A673 (cell line): Measurements from ENCODE around the gene ITPR2. TPM values are rescaled to one million over a fixed set of nuclear protein-coding genes. Genes with fewer than 3 reads are reported as not detected.
A peak's percentile ranks its signal among the peaks of the same experiment; 100 is the strongest.

ENCODE experiments used
- BruUV-seq: library from RNA; stranded (reverse); fragments of 400-500 nt; replicated peaks from 2 replicates; lab custom pipeline; 2021; lab: Mats Ljungman, UMichigan
- CTCF ChIA-PET: fragments of 300-600 bp; sonication (Branson Sonifier 250); formaldehyde crosslinking; loops from one replicate; lab custom pipeline; 2022; ENCODE audit warnings: antibody characterized with exemption; lab: Charles Lee
- POLR2A ChIA-PET: fragments of 300-600 bp; sonication (Branson Sonifier 250); formaldehyde crosslinking; loops from one replicate; lab custom pipeline; 2022; ENCODE audit warnings: antibody characterized with exemption; ENCODE audit not compliant: low non-redundant PET; lab: Charles Lee
- DNase-seq: peaks from one replicate; pipeline ENCODE4 v3.0.0-alpha.2; 2015; ENCODE audit warnings: low spot score
- H3K27ac ChIP-seq: fragments of 200-600 bp; sonication (generic); 2 replicates; pipeline ENCODE4 v1.5.1; 2016; ENCODE audit warnings: mixed run types, low read depth, mild to moderate bottlenecking, mixed read lengths, antibody characterized with exemption, low read length; ENCODE audit not compliant: poor library complexity, severe bottlenecking
- H3K27me3 ChIP-seq: fragments of 200-600 bp; sonication (generic); replicated peaks from 2 replicates; pipeline ENCODE4 v1.6.1; 2017; ENCODE audit warnings: mixed run types, low read depth, mild to moderate bottlenecking, mixed read lengths, antibody characterized with exemption, low read length; ENCODE audit not compliant: insufficient read depth, poor library complexity
- H3K36me3 ChIP-seq: fragments of 200-600 bp; sonication (generic); 2 replicates; pipeline ENCODE4 v1.6.1; 2016; ENCODE audit warnings: mixed run types, mild to moderate bottlenecking, mixed read lengths, antibody characterized with exemption, low read length; ENCODE audit not compliant: insufficient read depth, poor library complexity, severe bottlenecking
- H3K4me1 ChIP-seq: fragments of 200-600 bp; sonication (generic); 2 replicates; pipeline ENCODE4 v1.6.1; 2017; ENCODE audit warnings: mixed run types, mild to moderate bottlenecking, mixed read lengths, antibody characterized with exemption, low read length; ENCODE audit not compliant: insufficient read depth, poor library complexity, severe bottlenecking
- H3K4me3 ChIP-seq: fragments of 200-600 bp; sonication (generic); 2 replicates; pipeline ENCODE4 v1.5.1; 2016; ENCODE audit warnings: low read depth, mixed run types, mild to moderate bottlenecking, mixed read lengths, low read length; ENCODE audit not compliant: poor library complexity, severe bottlenecking
- H3K9me3 ChIP-seq: fragments of 200-600 bp; sonication (generic); 2 replicates; pipeline ENCODE4 v1.6.1; 2016; ENCODE audit warnings: mixed run types, low read depth, mild to moderate bottlenecking, mixed read lengths, antibody characterized with exemption, low read length; ENCODE audit not compliant: poor library complexity, severe bottlenecking
- CTCF ChIP-seq: fragments of 300-800, 200-600 bp; sonication (generic); conservative IDR thresholded peaks from 2 replicates; pipeline ENCODE4 v1.5.1; 2017; ENCODE audit warnings: low read depth, mild to moderate bottlenecking, antibody characterized with exemption, low read length, moderate library complexity, mixed read lengths
- EZH2 ChIP-seq: fragments of 200-600 bp; sonication (generic); IDR thresholded peaks from 2 replicates; pipeline ENCODE4 v1.6.1; 2017; ENCODE audit warnings: borderline replicate concordance, low read depth, mild to moderate bottlenecking, mixed read lengths, antibody characterized with exemption, low read length; ENCODE audit not compliant: poor library complexity, severe bottlenecking
- intact Hi-C: fragments of 100-400 bp; cut with micrococcal nuclease; formaldehyde crosslinking; loops from one replicate; pipeline ENCODE4 v1.10.0; 2022; ENCODE audit not compliant: unreplicated experiment
- total RNA-seq: library from RNA; stranded (reverse); gene quantifications from 2 replicates; pipeline ENCODE4 v1.2.3, GENCODE V29; 2021

Gene ITPR2
- total RNA-seq, 1 experiment from 2014 or later: 22.6 TPM

- TF ChIP-seq CTCF: no peak
- no peak for TF ChIP-seq EZH2
- Histone ChIP-seq H3K9me3 (no peaks in the 10 kb centered on the region), H3K4me1 (peaks cover 4% of the 10 kb centered on the region), H3K27me3 (no peaks in the 10 kb centered on the region), H3K36me3 (no peaks in the 10 kb centered on the region), H3K4me3 (no peak overlapping the region), H3K27ac (no peak overlapping the region)
- ChIA-PET POLR2A (no interaction called here), CTCF (no interaction called here)
- BruUV-seq: no TSS peak
- peak; percentile 6 for DNase-seq
- intact Hi-C loops: no loop called here
These were observed 407.3 kb downstream of the ITPR2 start for GRCh38 chr12:26425587-26426260.

GRCh38 chr12:26422839-26423398 lies 410.1 kb downstream of the ITPR2 start:
- Histone ChIP-seq H3K4me3 (no peak overlapping the region), H3K4me1 (peaks cover 4% of the 10 kb centered on the region), H3K36me3 (no peaks in the 10 kb centered on the region), H3K27ac (no peak overlapping the region), H3K27me3 (no peaks in the 10 kb centered on the region), H3K9me3 (no peaks in the 10 kb centered on the region)
- POLR2A ChIA-PET: no interaction called here
- DNase-seq: no peak
- TF ChIP-seq EZH2: no peak
- TF ChIP-seq CTCF: no peak
- CTCF ChIA-PET: no interaction called here
- intact Hi-C loops: no loop called here
- no TSS peak for BruUV-seq

GRCh38 chr12:26416550-26416949 lies 416.4 kb downstream of the ITPR2 start:
- H3K27ac ChIP-seq: no peak overlapping the region
- H3K27me3 ChIP-seq: no peaks in the 10 kb centered on the region
- no peak for DNase-seq
- intact Hi-C loops: no loop called here
- no peak for TF ChIP-seq EZH2
- no peak for TF ChIP-seq CTCF
- H3K9me3 ChIP-seq: no peaks in the 10 kb centered on the region
- H3K36me3 ChIP-seq: no peaks in the 10 kb centered on the region
- ChIA-PET CTCF (no interaction called here), POLR2A (no interaction called here)
- no peaks in the 10 kb centered on the region for H3K4me1 ChIP-seq
- no TSS peak for BruUV-seq
- no peak overlapping the region for H3K4me3 ChIP-seq
